ENCODE data around the gene ST6GAL1.
"Not testable (repeated sequence)": the region's sequence is repeated elsewhere in the genome, so short reads cannot be mapped to it uniquely, and the experiment has no call there.

The ST6GAL1 gene

DNA sequence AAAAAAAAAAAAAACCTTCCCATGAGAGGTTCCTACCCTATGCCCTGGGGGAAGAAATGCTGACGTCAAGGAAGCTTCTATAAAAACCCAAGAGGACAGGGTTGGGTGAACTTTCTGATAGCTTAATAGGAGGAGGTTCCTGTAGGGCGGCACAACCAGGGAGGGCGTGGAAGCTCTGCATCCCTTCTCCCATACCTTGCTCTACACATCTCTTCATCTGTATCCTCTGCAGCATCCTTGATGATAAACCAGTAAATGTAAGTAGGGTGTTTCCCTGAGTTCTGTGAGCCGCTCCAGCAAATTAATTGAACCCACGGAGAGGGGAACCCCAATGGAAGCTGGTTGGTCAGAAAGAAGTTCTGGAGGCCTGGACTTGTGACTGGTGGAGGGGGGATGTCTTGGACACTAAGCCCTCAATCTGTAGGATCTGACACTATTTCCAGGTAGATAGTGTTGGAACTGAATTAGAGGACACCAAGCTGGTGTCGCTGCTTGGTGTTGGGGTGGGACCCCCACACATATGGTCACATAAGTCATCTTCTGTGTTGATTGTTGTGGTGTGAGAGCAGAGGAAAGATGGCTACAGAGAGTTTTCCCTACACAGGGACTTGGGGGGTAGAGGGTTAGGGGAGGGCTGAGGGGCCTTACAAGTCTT is 91.5 kb downstream of the ST6GAL1 start:
- DNase-seq (ENCODE audit: low read depth): no peak

DNA sequence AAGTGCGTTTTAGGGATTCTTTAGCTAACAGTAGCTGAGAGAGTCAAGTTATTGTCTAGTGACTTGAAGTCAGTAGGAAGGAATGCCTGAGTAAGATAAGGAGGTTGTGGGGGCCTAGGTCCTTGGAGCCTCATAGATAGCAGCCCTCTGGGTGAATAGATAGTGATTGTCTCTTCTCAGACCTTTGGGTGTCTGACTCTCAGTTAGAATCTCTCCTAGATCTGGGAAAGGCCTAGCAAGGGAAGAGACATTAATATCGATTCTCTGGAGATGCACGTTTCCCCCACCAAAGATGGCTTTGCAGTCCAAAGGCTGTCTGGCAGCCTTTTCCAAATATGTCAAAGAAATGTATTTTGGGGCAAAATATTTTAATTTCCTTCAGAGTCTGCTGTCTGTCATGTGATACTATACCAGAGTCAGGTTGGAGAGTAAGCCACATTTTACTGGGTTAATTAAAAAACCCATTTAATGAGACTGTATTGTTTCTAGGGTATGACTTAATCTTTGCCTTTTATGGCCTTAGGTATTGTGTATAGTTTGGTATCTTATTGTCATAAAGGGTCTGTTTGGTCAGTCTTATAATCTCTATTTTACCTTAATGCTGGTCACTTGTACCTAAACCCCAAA is 92.2 kb downstream of the ST6GAL1 start:
- DNase-seq (ENCODE audit: low read depth): no peak

DNA sequence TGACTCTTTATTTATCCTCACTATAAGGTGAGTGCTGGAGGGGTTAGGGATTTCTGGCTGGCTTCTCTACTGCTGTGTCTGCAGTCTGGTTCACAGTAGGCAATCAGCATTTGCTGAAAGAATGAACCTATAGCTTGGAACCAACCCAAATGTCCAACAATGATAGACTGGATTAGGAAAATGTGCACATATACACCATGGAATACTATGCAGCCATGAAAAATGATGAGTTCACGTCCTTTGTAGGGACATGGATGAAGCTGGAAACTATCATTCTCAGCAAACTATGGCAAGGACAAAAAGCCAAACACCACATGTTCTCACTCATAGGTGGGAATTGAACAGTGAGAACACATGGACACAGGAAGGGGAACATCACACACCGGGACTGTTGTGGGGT is 93.0 kb downstream of the ST6GAL1 start:
- not testable (repeated sequence) for DNase-seq (ENCODE audit: low read depth)

DNA sequence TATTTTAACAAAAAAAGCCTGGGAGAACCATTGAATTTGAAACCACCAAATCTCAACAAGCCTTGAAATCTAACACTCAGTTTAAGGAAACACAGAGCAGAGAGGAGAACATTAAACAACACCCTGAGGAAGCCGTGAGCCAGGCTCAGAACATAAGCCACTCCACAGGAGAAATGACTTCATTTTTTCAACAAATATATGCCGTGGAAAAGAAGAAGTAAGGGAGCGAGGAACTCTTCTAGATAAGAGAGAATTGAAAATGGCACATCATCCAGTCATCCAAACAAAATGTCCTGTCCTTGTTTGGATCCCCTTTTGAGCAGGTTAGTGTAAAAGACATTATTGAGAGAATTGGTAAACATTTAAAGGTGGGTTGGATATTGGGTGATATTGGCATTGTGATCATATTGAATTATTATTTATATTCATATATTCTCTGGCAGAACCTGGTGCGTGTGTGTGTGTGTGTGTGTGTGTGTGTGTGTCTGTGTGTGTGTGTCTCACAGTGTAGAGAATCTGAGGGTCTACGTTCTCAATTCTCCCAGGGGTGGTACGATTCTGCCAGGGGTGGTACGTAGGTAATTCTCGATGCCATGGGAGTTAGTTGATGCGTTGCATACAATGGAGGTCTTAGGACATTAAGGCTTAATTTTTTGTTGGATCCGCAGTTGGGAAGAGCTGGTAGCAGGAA is 94.4 kb downstream of the ST6GAL1 start:
- DNase-seq (ENCODE audit: low read depth): no peak

DNA sequence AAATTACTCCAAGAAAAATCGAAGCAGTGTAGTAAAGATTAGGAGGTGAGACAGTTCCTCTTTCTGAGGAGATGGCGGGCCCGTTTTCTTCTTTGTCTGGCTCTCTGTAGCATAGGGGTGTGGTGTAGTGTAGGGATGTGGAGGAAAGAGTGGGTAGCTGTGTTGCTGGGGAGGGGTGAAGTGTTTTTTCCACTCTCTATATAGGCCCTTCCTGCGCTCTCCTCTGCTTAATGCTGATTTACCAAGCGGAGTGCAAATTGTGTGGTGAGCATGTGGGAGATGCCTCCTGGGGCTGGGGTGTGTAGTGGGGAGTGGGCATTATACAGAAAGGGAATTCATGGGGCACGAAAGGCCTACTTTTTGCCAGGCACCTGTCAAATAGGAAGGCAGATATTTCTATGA is 94.9 kb downstream of the ST6GAL1 start:
- DNase-seq (ENCODE audit: low read depth): no peak

DNA sequence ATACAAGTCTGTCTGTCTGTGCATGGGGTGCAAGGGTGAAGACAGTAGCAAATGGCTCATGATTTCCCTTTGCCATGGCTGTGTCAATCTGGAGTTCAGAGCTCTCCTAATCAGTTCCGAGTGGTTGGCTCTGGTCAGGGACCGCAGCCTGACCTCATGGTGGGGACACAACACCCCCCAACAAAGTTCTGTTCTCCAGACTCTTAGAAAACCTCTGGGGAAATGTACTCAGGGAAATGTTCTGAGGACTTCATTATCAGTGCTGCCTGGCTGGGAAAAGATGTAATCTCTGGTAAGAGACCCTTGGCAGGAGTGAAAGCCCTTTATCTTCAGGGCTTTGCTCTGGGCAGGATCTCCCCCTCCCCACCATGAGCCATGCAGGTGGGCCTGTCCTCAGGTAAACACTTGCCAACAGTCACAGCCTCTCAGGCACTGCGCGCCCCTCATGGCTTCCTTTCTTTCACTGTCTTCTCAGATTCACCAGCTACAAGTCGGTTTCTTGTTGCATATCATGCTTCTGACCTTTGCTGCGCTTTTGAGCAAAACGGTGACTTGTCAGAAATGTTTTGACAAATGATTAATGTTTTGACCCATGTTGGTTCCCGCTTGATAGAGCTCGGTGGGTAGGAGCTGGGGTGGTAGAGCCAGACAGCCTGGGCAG is 95.5 kb downstream of the ST6GAL1 start:
- DNase-seq (ENCODE audit: low read depth): no peak

DNA sequence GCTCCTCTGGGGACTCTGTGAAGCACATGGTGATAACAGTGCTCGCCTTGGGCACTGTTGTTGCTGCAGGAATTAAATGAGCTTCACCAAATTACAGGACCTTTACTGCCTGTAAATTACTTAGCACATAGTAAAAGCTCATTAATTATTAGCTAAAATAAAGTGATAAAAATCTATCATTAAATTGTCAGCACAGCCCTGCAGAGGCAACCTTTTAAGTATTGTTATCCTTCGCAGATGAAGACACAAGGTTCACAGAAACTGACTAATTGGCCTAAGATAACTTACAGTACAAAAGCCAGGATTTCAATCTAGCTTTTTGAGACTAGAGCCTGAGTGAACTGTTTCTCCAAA is 96.0 kb downstream of the ST6GAL1 start:
- DNase-seq (ENCODE audit: low read depth): no peak

DNA sequence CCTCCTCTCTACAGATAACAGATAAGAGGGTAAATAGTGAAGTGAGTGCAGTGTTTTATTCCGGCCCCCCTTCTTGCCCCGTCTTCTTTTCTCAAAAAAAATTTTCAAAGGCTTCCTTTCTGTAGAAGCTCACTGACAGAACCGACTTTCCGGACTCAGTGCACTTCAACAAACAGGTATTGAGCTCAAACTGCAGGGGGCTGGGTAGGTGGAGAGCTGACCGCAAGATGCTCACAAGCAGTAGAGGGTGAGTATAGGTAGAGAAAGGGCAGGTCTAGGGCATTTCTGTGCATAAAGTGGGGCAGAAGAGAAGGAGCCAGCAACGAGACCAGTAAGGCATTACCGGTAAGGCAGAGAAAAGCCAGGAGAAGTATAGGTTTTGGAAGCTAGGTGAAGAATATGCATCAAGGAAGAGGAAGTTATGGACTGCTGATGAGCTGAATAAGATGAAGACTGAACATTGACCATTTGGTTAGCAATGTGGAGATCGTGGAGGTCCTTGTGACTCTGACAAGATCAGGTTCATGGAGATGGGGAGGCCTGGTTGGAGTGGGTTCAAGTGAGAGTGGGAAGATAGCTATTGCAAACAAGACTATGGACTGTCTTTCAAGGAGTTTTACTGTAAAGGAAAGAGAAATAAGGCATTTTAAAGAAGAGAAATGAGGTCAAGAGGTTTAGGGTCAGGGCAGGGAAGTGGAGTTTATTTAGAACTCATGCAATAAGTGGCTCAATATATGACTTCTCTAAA is 97.4 kb downstream of the ST6GAL1 start:
- no peak for DNase-seq (ENCODE audit: low read depth)

DNA sequence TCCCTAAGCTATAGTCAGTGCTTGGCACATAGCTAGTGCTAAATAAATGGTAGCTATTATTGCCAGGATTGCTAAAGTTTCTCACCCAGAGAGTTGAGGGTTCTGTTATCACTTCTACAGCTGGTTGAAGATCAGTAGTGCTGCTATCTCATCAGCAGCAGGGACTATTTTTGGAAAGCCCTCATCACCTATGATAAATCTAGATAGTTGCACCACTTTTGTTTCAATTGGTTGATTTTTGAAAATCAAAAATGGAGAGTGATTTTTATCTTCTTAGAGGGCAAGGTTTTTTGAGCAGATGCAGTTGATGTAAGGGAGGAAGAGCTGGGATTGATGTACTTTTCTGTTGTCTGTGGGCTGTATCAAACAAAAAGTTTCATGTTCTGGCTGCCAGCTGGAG is 101.6 kb downstream of the ST6GAL1 start:
- no peak for DNase-seq (ENCODE audit: low read depth)

DNA sequence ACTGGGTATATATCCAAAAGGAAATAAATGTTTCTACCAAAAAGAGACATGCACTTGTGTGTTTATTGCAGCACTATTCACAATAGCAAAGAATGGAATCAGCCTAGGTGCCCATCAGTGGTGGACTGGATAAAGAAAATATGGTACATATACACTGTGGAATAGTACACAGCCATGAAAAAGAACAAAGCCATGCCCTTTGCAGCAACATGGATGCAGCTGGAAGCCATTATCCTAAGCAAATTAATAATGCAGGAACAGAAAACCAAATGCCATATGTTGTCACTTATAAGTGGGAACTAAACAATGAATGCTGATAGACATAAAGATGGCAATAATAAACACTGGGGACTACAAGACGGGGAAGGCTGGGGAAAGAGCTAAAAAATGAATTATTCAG is 106.1 kb downstream of the ST6GAL1 start:
- DNase-seq (ENCODE audit: low read depth): no peak

DNA sequence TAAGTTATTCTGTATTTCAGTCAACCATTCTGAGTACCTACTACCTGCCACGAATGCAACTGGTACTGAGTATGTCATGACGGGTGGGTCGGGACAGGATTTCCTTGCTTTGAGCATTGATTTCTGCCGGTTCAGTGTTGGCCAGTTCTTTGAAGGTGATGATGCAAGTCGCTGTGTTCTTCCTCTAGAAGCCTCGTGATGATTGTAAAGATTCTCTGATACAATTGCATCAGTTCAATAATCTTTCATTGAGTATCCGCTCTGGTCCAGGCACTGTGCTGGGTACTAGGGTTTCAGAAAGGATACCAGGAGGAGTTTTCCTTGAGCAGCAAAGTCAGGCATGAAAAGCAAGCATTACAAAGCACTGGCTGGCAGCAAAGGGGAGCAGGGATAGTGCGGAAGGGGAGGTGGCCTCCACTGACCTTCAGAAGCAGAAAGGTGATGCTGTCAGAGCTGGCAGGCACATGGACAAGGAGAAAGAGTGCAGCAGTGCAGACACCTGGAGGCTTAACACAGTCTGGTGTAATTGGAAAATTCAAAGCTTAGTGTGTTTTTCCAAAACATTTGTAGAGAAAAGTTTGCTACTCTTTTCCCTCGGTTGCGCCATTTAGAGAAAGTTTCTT is 108.9 kb downstream of the ST6GAL1 start:
- no peak for DNase-seq (ENCODE audit: low read depth)

DNA sequence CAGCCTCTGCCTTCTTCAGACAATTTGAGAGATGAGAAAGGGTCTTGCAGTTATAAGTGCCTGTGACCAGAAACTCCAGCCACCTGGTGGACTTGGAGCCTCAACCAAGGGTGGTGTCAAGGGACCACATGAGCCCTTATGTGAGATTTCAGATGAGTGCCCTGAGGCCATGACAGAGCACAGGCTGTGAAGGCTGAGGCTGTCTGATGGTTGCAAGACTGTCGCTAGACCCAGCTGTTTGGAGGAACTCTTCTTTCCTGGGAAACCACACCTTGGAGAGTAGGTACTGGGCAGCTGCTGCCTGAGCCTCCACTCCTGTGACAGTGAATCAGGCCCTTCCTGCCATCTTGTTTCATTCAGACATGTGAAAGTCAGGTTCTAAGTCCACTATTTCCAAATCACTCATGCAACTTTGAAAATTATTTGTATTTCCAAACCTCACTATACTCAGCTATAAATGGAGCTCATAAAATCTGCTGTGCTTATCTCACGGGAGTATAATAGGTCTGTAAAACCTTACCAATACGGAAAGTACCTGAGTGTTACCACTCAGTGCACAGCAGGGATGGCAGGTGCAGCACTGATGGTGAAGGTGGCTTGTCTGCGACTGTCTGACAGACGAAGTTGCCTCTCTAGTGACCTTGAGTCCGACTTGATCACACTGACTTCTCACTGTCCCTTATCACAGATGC is 109.5 kb downstream of the ST6GAL1 start:
- no peak for DNase-seq (ENCODE audit: low read depth)

DNA sequence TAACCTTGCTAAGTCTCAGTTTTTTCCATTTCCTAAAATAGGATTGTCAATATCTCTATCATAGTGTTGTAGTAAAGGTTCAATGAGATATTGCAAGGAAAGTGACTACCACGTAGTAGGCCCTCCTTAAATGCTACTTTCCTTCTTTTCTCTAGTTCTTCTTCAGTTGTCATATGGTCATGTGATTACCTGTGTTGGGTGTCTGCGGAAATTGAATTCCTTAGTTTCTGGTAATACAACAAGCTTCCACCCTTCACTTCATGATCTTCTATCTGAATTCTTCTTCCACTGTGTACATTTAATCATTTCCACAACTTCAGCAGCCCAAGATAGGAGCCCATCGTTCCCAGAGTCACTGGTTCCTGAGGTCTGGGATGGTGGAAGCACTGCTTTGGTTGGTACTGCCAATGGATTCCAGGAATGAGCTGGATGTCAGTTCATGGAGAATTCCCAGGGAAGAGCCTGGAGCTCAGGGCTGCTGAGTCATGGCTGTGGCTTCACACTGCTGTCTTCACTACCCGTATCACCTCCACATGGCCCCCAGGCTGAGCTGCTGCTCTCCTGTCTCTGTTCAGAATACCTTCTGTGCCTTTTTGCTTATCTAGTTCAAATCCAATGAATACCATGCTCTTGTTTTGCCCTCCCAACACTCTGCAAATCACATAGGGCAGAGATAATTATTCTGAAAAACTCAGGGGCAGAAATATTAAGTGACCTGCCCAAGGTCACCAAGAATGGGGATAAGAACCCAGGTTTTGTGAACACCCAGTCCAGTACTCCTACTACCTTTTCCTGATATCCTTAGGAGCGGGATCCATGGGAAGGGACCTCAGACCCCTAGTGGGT is 110.4 kb downstream of the ST6GAL1 start:
- DNase-seq (ENCODE audit: low read depth): no peak

DNA sequence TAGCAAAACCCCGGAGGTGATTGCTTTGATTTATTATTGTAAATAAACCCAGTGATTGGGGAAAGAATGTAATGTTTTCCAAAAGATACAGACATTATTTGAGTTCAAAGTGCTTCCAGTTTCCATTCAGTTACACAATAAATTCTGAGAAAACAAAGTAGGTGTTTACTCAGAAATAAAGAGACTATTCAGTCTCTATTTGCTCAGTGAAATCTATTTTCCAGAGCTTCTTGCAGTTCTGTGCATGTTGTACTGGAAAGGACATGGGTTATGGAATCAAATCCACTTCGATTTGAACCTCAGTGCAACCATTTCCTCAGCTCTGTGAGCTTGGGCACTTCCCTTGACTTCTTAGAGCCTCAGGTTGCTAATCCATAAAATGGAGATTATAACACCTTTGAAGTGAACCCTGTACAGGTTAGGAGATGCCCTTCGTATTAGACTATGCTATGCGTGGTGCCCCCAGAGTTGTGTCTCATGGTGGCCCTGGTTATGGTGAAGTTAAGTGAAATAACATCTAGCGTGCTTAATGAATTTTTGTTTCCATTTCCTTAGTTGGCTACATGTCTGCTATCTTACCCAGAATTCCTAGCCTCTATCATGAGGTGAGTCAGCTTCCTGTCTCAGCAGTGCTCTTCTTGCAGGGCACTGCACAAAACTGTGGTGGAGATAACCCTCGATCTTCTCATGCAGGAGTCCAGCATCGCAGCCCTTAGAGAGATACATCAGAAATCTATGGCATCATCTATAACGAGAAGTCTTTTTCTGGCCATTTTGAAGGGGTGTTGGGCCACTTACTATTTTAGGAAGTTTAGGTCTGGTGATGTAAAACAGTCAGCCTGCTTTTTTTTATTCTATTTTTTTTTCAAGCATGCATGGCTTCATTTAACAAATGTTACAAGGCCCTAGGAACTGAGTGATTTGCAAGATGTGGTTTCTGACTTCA is 111.3 kb downstream of the ST6GAL1 start:
- DNase-seq (ENCODE audit: low read depth): no peak

DNA sequence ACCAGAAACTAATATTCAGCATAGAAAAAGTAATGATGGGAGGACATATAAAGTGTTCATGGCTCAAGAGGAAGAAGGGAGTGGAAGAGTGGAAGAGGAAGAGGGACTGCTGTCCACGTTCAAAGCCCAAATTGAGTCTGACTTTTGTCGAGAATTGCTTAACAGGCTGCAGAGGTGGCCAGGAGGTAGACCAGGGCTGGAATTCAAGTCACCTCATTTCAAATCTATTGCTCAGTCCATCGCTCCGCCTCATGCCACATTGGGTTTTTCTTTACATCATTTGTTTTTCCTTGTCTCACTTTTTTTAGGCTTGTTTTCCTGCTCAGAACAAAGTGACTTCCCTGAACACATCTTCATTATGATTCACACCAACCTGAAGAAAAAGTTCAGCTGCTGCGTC is 112.0 kb downstream of the ST6GAL1 start:
- no peak for DNase-seq (ENCODE audit: low read depth)

DNA sequence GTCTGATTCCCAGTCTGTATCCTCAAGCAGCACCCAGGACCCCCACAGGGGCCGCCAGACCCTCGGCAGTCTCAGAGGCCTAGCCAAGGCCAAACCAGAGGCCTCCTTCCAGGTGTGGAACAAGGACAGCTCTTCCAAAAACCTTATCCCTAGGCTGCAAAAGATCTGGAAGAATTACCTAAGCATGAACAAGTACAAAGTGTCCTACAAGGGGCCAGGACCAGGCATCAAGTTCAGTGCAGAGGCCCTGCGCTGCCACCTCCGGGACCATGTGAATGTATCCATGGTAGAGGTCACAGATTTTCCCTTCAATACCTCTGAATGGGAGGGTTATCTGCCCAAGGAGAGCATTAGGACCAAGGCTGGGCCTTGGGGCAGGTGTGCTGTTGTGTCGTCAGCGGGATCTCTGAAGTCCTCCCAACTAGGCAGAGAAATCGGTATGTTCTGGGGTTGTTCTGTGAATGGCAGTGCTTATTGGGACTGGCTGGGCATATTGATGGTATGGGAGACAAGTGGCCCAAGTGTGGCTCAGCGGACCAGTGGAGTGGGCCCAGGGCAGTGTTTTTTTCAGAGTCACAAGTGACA is 112.6 kb downstream of the ST6GAL1 start:
- no peak for DNase-seq (ENCODE audit: low read depth)

DNA sequence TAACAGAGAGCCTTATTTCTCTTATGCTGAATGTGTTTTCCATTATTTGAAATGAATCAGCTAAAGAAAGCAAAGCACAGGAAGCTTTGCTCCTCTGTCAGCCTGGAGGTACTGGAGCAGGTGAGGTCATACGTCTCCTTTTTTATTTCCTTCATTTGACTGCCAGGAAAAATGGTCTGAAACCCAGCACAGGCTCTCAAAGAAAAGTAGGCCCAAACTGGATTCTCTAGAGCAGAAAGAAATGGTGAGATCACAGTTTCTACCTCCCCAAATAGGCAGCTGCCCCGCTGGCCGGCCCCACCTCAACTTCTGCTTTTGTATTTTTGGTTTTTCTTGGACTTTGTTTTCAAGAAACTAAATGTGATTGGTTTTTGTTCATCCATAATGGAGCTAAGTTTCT is 113.9 kb downstream of the ST6GAL1 start:
- no peak for DNase-seq (ENCODE audit: low read depth)

DNA sequence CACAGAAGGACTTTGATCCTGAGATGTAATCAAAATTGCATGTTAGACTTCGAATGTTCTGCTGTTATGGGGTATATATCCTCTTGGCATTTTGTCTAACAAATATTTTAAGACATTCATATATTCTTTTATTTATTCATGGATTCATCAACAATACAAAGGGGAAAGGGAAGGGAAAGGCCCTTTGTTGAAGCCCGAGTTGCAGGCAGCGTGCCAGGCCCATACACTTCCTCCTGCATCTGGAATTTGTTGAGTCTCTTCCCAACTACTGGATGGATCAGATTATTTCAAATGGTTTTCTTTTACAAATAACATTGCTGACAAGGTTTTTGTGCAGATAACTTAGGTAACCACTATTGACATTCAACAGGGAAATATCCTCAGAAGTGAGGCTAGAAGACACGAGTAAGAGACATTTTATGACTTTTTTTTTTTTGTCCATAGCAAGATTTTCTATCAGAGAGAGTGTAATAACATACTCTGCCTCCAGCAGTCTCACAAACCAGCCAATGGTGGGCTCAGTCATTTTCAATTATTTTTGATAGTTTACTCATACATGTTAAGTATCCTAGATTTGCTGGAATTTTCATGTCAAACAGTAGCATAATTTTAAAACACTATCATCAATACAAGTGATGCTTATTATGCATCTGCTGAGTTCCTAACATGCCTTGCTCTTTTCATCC is 114.7 kb downstream of the ST6GAL1 start:
- DNase-seq (ENCODE audit: low read depth): no peak
